NCI-H1436 (cell line): Measurements from ENCODE around the gene PARP11.

Experiments
- DNase-seq: peaks from one replicate; lab custom pipeline; 2025; lab: John Stamatoyannopoulos, UW

PARP11 gene

DNA sequence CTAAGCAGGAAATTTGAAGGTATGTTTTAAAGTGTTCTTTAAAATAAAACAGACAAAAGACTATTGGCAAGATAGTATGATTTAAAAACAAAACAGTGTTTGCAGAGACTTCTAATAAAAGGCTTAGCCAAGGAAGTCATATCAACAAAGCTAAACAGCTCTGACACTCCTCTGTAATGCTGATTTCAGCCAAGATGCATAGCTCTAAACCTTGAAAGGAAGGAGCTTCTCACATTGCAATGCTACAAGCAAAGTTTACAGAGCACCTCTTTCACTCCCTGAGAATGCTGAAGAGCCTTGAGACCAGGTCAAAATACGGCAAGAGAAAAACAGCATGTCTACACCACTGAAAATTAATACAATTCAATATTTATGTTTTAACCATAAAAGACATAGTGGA is 51.8 kb downstream of the PARP11 start:
- no peak for DNase-seq

DNA sequence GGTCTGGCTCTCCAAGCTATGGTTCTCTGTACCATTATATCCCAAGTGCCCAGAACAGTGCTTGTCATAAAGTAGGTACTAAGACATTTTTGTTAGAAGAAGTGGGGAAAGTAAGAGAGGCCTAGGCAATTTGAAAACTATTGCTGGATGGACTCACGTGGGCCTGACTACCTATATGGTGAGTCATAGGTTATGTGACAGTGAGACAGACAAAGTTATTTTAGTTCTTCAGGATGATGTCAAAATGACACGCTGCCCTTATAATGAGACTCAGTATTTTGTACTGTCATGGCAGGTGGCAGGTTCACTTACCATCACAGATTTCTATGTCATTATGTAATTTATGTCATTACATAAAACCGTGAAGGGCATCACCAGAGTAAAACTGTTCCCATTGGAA is 53.1 kb downstream of the PARP11 start:
- DNase-seq = no peak

DNA sequence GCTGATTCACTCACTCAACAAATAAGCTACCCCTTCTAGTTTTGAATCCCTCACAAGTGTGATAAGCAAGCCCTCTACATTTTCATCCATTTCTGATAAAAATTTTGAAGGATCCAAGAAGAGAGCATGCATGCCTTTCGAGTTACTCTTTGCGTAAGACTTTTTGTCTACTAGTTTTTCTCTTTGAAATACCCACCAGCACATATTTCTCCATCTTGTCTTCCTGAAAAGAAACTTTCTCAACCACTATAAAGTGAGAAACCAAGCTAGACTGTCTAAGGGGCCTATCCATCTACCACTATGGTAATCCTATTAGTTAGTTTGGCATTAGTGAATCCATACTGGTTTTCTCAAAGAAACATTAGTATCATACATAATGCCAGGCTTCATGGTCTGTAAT is 56.9 kb downstream of the PARP11 start:
- DNase-seq = no peak

DNA sequence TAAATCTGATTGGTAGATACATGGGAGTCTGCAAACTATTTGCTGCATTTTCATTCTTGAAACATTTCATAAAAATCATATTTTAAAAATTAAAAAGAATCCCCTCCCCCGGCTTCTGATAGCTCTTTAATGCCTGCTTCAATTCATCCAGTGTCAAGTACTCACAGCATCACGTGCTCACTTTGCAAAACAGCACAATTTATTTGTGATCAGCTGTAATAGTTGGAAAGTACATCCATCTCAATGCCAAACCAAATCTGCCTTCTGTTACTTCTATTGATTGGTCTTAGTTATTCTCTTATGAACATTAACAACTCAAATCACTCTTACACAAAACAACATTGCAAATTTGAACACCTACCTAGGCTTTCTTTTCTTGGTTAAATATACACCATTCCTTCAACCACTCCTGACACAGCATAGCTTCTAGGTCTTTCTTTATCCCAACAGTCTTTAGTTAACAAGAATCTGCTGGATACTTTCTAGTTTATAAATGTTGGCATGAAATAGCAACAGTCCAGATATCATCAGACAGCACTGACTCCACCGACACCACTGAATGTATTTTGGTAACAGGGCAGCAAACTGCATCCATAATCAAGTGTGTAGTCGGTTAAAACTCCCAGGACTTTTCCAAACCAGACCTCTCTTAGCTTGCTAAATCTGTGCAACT is 58.0 kb downstream of the PARP11 start:
- DNase-seq = no peak

DNA sequence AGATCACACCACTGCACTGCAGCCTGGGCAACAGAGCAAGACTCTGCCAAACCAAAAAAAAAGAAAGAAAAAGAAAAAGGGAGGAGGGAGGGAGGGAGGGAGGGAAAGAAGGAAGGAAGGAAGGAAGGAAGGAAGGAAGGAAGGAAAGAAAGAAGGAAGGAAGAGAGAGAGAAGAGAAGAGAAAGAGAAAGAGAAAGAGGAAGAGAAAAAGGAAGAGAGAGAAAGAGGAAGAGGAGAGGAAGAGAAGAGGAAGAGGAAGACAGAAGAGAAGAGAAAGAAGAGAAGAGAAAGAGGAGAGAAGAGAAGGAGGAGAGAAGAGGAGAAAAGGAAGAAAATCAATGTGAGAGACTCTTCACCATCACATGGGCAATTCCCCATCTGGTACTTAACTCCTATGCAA is 62.7 kb downstream of the PARP11 start:
- no peak for DNase-seq

DNA sequence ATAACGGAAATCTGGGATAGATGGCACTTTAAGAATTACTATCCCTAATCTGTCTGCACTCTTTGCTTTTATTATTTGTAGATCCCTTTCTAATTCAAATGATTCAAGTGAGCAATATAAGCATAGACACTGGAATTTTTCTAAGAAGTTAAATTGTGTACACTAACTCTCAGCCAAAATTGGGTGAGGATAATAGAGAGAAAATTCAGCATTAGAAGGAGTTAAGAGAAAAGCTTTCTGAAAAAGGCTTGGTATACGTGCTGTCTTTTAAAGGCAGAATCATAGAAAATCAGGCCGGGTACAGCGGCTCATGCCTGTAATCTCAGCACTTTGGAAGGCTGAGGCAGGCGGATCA is 63.2 kb downstream of the PARP11 start:
- DNase-seq = no peak

DNA sequence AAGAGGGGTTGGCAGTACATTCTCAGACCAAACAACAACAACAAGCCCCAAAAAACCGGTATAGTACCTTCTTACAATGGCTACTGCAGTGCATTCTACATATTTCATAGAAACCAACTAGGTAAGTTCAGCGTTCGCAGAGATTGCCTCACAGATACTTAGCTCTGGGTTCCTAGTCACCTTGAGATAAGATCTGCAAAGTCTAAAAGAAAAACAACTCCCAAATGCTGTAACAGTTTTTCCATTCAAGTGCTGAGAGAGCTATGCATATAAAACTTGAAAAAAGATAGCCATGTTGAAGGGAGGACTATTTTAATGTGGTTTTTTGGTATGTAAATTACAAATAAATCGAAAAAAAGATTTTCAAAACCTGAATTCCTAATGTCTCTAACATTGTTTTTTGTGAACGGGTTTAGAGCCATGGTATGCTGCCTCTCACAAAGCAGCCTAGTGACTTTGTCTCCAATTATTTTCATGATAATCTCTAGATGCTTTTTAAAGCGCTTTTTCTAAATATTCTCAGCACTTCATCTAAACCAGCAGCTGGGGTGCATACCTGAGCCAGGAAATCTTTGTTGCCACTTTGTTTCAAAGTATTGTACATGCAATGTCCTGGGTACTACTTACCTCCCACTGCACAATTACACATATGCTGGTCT is 63.7 kb downstream of the PARP11 start:
- no peak for DNase-seq

DNA sequence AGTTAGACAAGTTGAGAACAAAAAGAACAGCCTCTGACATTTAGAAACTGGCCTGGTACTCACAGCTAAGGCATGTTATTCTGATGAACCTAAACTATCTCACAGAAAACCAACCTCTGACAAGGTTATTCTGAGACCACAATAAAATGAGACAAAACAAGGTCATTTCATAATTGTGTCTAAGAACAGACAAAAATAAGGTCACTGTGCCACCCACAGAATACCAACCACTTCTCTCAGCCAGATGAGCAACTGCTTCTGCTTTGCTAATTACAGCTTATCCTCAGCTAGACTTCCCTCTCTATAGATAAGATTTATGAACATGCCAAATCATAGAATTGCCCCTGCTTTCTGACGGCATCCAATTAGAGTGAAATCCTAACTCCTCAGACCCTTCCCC is 68.1 kb downstream of the PARP11 start:
- DNase-seq = no peak

DNA sequence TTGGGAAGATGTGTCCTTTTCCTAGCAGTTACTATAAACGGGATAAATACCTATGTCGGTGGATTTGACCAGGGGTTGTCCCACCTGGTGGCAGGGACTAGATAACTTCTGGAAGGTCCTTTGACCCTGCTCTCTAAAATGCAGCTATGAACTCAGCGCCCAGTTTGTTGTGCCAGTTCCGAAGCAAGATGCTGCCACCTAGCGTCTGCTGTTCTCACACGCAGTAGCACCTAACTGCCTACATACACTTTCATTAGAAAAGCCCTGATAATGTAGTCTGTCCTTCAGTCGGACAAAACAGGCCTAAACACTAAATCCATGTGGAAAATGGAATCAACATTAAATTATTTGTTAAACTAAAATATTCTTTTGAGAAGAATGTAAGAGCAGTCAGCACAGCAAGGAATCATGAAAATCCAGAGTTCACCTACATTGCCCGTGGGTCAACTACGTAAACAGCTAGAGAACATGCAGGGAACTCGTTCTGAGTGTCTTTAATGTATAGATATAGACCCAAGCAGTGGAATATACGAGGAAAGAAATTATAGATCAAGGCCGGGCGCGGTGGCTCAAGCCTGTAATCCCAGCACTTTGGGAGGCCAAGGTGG is 69.2 kb downstream of the PARP11 start:
- DNase-seq = peak; percentile 61

DNA sequence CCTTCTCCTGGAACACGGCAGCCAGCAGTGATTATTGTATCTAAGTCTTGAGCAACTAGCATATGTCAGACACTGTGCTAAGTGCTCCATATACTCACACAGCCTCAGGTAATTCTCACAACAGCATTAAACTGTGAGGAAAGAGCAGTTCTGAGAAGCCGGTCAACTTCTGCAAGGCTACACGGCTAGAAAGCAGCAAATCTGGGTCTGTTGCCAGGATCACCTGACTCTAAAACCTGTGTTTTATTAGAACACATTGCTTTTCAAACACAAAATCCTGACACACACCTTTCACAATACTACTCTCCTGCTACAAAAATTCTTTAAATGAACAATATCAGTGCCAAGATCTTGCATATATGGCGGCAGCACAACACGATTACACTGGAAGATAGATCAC is 70.5 kb downstream of the PARP11 start:
- no peak for DNase-seq

DNA sequence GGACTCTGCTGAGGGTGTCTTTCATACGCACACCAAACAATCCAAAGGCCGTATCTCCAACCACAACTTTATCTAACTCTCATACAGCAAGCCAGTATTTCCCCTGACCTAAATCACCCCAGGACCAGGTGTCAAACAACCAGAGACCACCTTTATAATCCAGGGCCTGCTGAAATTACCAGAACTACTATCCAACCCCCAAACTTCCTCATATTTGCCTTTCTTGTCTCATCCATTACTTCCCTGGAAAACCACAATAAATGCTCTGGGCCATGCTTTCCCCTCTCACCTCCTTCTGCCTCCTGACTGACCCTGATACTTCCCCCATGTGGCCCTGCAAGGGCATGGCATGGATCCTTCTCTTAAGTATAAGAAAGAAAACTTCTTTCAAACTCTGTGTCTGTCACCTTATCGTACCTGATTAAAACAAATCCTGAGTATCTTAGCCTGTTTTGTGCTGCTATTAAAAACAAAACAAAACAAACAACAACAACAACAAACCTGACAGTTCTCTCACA is 75.6 kb downstream of the PARP11 start:
- no peak for DNase-seq

DNA sequence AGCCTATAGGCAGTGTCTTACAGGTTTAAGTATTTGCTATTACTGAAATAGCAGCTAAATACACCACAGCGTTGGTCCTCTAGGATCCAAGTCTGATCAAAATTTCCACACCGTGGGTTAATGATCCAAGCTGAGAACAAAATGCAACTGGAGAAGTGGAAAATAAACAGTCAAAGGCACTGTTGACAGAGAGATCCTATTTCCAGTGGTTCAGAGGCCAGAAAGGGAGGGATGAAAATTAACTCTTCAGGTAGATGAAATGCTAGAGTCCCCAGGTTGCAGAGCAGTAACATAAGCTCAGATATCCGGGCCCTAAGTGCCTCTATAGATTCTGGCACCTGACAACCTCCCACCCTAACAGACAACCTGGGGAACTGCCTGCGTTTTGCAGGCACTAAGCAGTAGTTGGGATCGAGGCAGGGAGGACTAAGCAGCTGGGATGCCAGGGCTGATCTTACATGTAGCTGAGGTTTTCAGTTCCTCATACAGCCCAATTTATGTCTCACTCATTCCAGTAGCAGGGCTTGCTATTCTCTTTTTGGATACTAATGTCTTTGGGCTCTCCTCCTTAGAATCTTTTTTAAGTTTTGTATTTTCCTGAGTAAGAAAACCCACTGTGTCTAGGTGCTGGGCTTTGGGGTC is 77.6 kb downstream of the PARP11 start:
- peak; percentile 36 for DNase-seq

DNA sequence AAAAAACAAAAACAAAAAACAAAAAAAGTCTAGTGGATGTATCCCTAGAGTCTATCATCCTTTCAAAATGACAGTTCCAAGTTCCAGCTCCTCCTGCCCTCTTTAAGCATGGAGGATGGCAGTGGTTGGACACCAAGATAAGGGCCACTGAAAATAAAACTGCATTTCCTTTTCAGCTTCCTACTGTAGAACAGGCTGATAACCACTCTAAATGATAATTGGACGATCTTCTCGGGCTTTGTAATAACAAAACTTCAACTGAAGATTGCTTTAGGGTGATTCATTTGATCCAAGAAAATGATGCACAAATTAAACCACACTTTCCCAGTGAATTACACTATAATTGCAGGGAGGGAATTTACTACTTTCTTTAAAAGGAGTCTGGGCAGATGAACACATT is 78.1 kb downstream of the PARP11 start:
- peak; percentile 20 for DNase-seq

DNA sequence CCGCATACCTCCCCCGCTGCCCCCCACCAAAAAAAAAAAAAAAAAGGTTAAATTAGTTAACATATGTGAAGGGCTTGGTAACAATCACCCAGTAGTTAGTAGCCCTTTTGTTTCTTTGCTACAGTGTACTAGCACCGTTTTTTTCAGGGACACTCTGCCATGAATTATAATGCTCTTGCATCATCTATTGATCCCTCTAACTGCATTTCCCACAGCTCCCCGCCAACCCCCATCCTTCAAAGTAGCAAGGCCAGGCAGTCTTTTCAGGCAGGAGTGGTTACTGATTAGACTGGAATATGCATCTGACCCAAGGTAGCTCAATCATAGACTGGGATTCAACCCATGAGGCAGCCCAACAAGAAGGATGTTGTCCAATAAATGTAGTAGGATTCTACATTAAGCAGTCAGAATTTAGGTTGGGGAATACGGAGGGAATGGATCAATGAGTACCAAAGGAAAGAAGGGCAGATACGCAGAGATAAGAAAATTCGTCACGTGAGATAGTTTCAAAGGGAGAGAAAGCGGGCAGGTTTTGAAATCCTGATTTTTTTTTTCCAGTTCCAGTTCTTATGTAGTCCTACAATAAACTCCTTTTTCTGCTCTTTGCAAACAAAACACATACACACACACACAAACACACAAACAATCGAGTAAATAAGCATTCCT is 80.4 kb downstream of the PARP11 start:
- no peak for DNase-seq

DNA sequence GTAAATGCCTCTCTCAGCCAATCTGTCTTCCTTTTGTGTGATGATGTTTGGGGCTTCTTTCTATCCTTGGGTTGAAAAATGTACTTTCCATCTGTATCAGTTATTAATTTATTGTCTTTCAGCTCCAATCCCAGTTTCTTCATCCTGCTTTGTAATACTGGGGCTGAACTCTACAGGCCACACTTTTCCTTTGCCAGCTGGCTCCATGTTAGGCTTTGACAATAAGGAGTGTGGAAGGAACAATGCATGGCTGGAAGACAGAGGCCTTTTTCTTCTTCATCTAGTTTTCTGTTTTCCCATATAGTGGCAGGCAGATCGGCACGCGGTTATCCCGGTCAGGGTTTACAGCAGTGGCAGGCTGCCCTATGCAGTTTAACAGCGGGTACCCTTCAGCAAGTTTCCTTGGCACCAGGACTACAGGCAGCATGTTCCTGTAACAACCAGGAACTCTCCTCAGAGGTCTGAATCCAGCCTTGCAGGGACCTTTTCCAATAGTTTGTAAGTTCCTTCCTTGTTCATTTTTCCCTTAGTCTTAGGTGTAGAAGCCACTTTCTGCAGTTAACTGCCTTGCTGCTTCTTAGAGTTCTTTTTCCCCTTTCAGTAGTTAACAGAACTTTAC is 81.8 kb downstream of the PARP11 start:
- no peak for DNase-seq

DNA sequence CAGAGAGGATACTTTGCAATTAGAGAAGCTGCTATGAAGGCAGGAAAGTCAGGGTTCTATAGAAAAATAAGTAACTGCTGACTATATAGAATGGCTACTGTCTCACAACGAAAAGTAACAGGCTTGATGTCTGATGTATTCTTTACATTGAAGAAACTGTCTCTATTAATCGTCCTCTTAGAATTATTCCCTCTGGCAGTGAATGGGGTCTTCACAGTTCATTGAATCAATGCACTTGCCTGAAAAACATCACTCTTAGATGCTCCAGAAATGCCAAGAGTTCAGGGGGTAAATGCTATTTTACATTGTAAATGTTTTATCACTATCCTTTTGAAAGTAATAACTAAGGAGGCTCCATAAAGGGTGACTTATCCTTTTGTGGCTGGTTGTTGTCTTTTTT is 82.6 kb downstream of the PARP11 start:
- no peak for DNase-seq

DNA sequence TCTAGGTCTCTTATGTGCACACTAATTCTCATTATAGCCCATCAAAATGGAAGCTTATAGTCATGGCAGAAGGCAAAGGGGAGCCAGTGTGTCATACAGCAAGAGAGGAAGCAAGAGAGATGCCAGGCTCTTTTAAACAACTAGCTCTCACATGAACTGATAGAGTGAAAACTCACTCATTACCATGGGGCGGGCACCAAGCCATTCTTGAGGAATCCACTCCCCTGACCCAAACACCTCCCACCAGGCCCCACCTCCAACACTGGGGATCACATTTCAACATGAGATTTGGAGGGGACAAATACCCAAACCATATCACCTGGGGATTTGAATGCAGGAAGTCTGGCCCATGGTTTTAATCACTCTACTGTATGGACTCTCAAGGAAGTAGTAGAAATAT is 83.4 kb downstream of the PARP11 start:
- no peak for DNase-seq

DNA sequence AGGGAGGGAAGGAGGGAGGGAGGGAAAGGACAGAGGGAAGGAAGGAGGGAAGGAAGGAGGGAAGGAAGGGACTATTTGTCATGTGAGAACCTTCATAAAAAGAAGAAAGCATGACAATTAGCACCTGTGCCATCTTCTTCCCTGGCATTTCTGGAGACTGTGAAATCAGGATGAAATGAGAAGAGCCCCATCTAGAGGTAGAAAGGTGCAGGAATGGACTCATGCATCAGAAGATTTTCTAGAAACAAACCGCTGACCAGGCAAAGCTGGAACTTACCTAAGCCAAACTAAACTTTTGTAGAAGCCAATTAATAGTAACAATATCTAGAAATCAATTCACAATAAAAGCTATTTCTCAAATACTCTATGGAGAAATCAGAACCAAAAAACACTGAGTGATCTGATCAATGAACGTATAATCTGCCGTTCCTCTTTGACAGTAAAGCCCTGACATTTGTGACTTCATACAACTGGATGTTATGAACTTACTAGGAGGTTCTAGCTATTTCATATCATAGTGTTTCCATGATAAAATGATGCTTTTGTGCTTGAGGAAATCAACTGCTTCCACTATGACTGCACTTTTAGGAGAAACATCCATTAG is 95.9 kb downstream of the PARP11 start:
- peak; percentile 53 for DNase-seq

DNA sequence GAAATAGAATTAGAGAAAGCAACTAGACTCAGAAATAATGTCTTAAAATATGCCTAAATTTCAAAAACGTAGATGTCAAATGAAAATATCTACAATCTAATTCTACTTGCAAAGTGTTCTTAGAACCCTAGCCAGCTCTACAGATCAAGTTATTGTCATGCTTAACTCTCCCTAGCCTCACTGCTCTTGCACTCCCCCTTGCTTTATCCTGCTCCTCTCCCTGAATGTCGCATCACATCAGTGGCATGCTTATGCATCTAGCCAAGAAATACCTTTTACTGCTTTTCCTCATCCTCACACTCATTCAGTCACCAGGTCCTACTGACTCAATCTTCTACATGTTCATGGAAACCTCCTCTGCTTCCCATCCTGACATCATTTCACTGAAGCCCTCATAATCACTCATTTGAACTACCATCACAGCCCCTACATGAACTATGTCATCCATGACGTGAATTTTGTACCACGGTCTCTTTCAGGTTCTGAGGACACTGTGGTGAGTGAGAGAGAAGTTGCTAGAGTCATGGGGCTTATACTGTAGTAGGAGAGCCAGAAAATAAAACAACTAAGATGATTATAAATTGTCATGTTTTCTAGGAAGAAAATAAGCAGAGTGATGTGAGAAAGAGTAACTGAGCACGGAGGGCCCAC is 97.7 kb downstream of the PARP11 start:
- no peak for DNase-seq

DNA sequence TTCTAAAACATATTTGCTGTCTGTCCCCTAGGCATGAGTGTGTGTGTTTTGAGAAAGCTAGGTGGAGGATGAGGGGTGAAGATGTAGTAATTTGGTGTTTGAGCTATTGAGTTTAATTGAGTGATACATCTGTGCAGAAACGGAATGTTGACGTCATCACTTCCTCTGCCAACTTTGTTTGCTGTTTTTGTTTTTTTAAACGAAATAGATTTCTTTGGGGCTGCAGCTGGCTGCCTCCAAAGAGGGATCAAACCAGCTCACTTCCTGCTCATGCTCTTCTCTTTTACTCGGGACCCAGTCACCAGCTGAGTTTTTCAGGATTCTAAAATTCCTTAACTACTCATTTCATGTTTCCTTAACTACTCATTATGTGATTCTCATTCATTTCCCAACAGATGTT is 100.8 kb downstream of the PARP11 start:
- DNase-seq = no peak

DNA sequence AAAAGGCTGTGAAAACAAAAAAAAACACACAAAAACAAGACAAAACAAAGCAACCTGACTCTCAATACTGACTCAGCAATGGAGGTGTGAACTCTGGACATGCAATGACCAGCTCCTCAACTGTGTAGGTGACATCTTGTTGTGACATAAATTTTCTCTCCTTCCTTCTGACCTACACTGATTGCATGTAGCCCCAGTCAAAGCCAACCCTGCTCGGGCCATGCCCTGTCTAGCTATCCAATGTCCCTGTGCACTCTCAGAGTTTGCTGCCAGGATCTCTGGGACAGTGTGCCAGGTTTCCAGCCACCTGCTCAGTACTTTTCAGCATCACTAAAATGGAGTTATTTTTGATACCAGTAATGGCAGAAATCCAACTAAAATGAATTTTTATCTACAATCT is 101.3 kb downstream of the PARP11 start:
- DNase-seq = no peak
